ENCODE measurements around the gene ATP10D.

ATP10D gene

DNA sequence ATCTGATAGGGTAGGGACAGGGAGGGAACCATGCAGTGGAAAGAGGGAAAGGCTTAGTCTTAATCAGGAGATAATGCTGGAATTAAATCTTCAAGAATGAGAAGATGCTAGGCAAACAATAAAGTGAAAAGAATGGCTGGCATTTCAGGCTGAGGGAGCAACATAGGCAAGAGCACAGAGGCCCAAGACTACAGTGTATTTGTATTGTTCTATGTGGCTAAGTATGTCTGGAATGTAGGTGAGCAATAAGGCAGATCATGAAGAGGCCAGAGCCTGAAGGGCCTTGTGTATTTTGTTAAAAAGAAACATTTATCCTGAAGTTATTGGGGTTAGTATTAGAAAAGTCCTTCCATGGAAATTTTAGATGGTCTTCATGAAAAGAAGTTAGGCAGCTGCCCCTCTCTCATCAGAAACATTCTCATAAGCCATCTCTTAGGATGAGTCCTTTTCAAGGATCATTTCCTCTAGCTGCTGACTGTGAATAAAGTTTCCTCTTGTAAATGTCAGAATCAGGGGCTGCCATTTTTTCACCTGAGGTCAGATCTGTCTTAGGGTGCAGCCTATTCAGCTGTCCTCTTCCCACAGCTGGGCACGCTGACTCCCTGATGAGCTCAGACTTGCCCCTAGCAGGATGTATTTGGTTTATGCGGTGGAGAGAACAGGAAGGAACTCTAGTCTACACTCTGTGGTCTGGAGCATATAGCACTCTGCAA lies 46.3 kb downstream of the ATP10D start:
- peak; percentile 70 for DNase-seq (ENCODE audit: low spot score)
- ChIA-PET CTCF (no interaction called here), POLR2A (ENCODE audit: low non-redundant PET) (no interaction called here)
- peak overlapping the region; percentile 75; the same call in 1 of the 2 replicates for H3K27ac ChIP-seq
- TF ChIP-seq CTCF (conservative IDR thresholded peaks at IDR 0.05; ENCODE audit: low read depth): no peak

GRCh38 chr4:47531954-47532321 lies 46.9 kb downstream of the ATP10D start:
- CTCF ChIA-PET: no interaction called here

GRCh38 chr4:47532658-47533057 lies 47.6 kb downstream of the ATP10D start:
- POLR2A ChIA-PET (ENCODE audit: low non-redundant PET): no interaction called here
- no peak for DNase-seq (ENCODE audit: low spot score)
- TF ChIP-seq CTCF (conservative IDR thresholded peaks at IDR 0.05; ENCODE audit: low read depth): no peak
- no peak overlapping the region for H3K27ac ChIP-seq
- CTCF ChIA-PET: interaction anchor here (0.7 kb wide), 2 partner anchors 25 to 1218 kb away, joined by 3 read pairs; no protein-coding TSS in a partner anchor

More at GRCh38 chr4:47531954-47532321, 46.9 kb downstream of the ATP10D start:
- POLR2A ChIA-PET (ENCODE audit: low non-redundant PET): no interaction called here
- no peak for DNase-seq (ENCODE audit: low spot score)
- H3K27ac ChIP-seq: peak overlapping the region; percentile 75; the same call in 1 of the 2 replicates
- TF ChIP-seq CTCF (conservative IDR thresholded peaks at IDR 0.05; ENCODE audit: low read depth): no peak

- CTCF ChIA-PET: no interaction called here
- H3K27ac ChIP-seq: no peak overlapping the region
- no peak for TF ChIP-seq CTCF (conservative IDR thresholded peaks at IDR 0.05; ENCODE audit: low read depth)
- no peak for DNase-seq (ENCODE audit: low spot score)
- POLR2A ChIA-PET (ENCODE audit: low non-redundant PET): no interaction called here
Measured at GRCh38 chr4:47533689-47534347, 48.7 kb downstream of the ATP10D start.

GRCh38 chr4:47534772-47535171 lies 49.7 kb downstream of the ATP10D start:
- CTCF ChIA-PET: no interaction called here
- DNase-seq (ENCODE audit: low spot score): no peak
- POLR2A ChIA-PET (ENCODE audit: low non-redundant PET): no interaction called here
- TF ChIP-seq CTCF (conservative IDR thresholded peaks at IDR 0.05; ENCODE audit: low read depth): no peak
- H3K27ac ChIP-seq: no peak overlapping the region

GRCh38 chr4:47535567-47536147 lies 50.6 kb downstream of the ATP10D start:
- no peak for DNase-seq (ENCODE audit: low spot score)
- CTCF ChIA-PET: no interaction called here
- no peak overlapping the region for H3K27ac ChIP-seq
- POLR2A ChIA-PET (ENCODE audit: low non-redundant PET): no interaction called here
- no peak for TF ChIP-seq CTCF (conservative IDR thresholded peaks at IDR 0.05; ENCODE audit: low read depth)
